GM18873 (cell line): ENCODE measurements around the gene MASP1.
A peak's percentile ranks its signal among the peaks of the same experiment; 100 is the strongest.

Experiments
- ATAC-seq: cut with Tn5 transposase; IDR thresholded peaks from one replicate; pipeline ENCODE4 v1.9.1; 2021; ENCODE audit warnings: mild to moderate bottlenecking, moderate library complexity, moderate number of reproducible peaks; ENCODE audit not compliant: unreplicated experiment, low FRiP score

Gene MASP1

GRCh38 chr3:187291512-187292132, at the start of gene MASP1:
Gene MASP1 (minus strand): TSS chr3:187291737. CDS start chr3:187291632, 105 bp downstream.
- no peak for ATAC-seq

- no peak for ATAC-seq
Observed at GRCh38 chr3:187340578-187340977, 49.0 kb upstream of the MASP1 start.

GRCh38 chr3:187336322-187336721, 44.8 kb upstream of the MASP1 start:
- ATAC-seq, result no peak

GRCh38 chr3:187334904-187335303, 43.4 kb upstream of the MASP1 start:
- ATAC-seq, result no peak

- ATAC-seq, result no peak
Observed at GRCh38 chr3:187328691-187329090, 37.2 kb upstream of the MASP1 start.

GRCh38 chr3:187327845-187328244, 36.3 kb upstream of the MASP1 start:
- ATAC-seq, result no peak

- no peak for ATAC-seq
Observed at GRCh38 chr3:187325632-187326031, 34.1 kb upstream of the MASP1 start.

- no peak for ATAC-seq
Observed at GRCh38 chr3:187323091-187323490, 31.6 kb upstream of the MASP1 start.

GRCh38 chr3:187322291-187322690, 30.8 kb upstream of the MASP1 start:
- ATAC-seq, result no peak

- no peak for ATAC-seq
Observed at GRCh38 chr3:187321766-187322165, 30.2 kb upstream of the MASP1 start.

GRCh38 chr3:187319699-187320302, 28.3 kb upstream of the MASP1 start:
- ATAC-seq, result peak; percentile 64

- no peak for ATAC-seq
Observed at GRCh38 chr3:187318819-187319616, 27.5 kb upstream of the MASP1 start.

GRCh38 chr3:187315872-187316271, 24.3 kb upstream of the MASP1 start:
- no peak for ATAC-seq

GRCh38 chr3:187314176-187314575, 22.6 kb upstream of the MASP1 start:
- ATAC-seq, result no peak

- ATAC-seq, result no peak
Observed at GRCh38 chr3:187310954-187311470, 19.5 kb upstream of the MASP1 start.

- ATAC-seq, result no peak
Observed at GRCh38 chr3:187310226-187310625, 18.7 kb upstream of the MASP1 start.

GRCh38 chr3:187305881-187306280, 14.3 kb upstream of the MASP1 start:
- no peak for ATAC-seq

- ATAC-seq, result no peak
Observed at GRCh38 chr3:187299611-187300010, 8.1 kb upstream of the MASP1 start.

GRCh38 chr3:187296911-187297310, 5.4 kb upstream of the MASP1 start:
- ATAC-seq, result no peak

- ATAC-seq, result no peak
Observed at GRCh38 chr3:187296058-187296457, 4.5 kb upstream of the MASP1 start.

- ATAC-seq, result no peak
Observed at GRCh38 chr3:187295316-187296034, 3.9 kb upstream of the MASP1 start.
